ENCODE results near the gene IQCF2. TPM values are rescaled to one million over a fixed set of nuclear protein-coding genes. Genes with fewer than 3 reads are reported as not detected.

The IQCF2 gene
- polyA plus RNA-seq, 1 donor from 2014 or later, result not detected

- no peaks in the 10 kb centered on the region for H3K9me3 ChIP-seq (ENCODE audit: low read length)
- H3K9me2 ChIP-seq (ENCODE audit: insufficient read depth, low read length), result no peaks in the 10 kb centered on the region
- no peaks in the 10 kb centered on the region for H3F3A ChIP-seq (ENCODE audit: insufficient read depth, low read length, poor library complexity, severe bottlenecking)
- no peak overlapping the region for H2AFZ ChIP-seq (ENCODE audit: low read depth, low read length)
- no peak overlapping the region for H3K4me3 ChIP-seq (ENCODE audit: low read length)
- no peak overlapping the region for H3K4me2 ChIP-seq (ENCODE audit: low read length)
- TF ChIP-seq SMC3 (conservative IDR thresholded peaks at IDR 0.05; ENCODE audit: poor library complexity) (no peak), RAD21 (conservative IDR thresholded peaks at IDR 0.05) (no peak), EP300 (conservative IDR thresholded peaks at IDR 0.05; ENCODE audit: poor library complexity, severe bottlenecking) (no peak), EZH2 (IDR thresholded peaks at IDR 0.05; ENCODE audit: borderline replicate concordance, insufficient read depth, low read length, poor library complexity, severe bottlenecking) (no peak), MXI1 (conservative IDR thresholded peaks at IDR 0.05; ENCODE audit: poor library complexity, severe bottlenecking) (no peak), TAF1 (IDR thresholded peaks at IDR 0.05; ENCODE audit: low read depth) (no peak), REST (IDR thresholded peaks at IDR 0.05; ENCODE audit: borderline replicate concordance) (no peak)
- H3K27ac ChIP-seq (ENCODE audit: low read length), result no peak overlapping the region
- H3K79me2 ChIP-seq (replicated peaks; ENCODE audit: insufficient read depth, low read length), result no peaks in the 10 kb centered on the region
- no peaks in the 10 kb centered on the region for H4K20me1 ChIP-seq (ENCODE audit: insufficient read depth)
- H3K27me3 ChIP-seq (ENCODE audit: insufficient read depth, low read depth, low read length), result no peaks in the 10 kb centered on the region
- no peak overlapping the region for H3K9ac ChIP-seq (ENCODE audit: low read length)
- no peaks in the 10 kb centered on the region for H3K36me3 ChIP-seq (ENCODE audit: insufficient read depth, low read length)
Observed at GRCh38 chr3:51830836-51831385, 30.5 kb upstream of the IQCF2 start.

- Histone ChIP-seq H4K20me1 (ENCODE audit: insufficient read depth) (no peaks in the 10 kb centered on the region), H3K4me2 (ENCODE audit: low read length) (no peak overlapping the region), H3K27ac (ENCODE audit: low read length) (no peak overlapping the region), H3K4me3 (ENCODE audit: low read length) (no peak overlapping the region), H3F3A (ENCODE audit: insufficient read depth, low read length, poor library complexity, severe bottlenecking) (no peaks in the 10 kb centered on the region), H3K79me2 (replicated peaks; ENCODE audit: insufficient read depth, low read length) (no peaks in the 10 kb centered on the region), H2AFZ (ENCODE audit: low read depth, low read length) (no peak overlapping the region), H3K27me3 (ENCODE audit: insufficient read depth, low read depth, low read length) (no peaks in the 10 kb centered on the region), H3K36me3 (ENCODE audit: insufficient read depth, low read length) (no peaks in the 10 kb centered on the region), H3K9me3 (ENCODE audit: low read length) (no peaks in the 10 kb centered on the region), H3K9ac (ENCODE audit: low read length) (no peak overlapping the region), H3K9me2 (ENCODE audit: insufficient read depth, low read length) (no peaks in the 10 kb centered on the region)
- TF ChIP-seq CTCF (IDR thresholded peaks at IDR 0.05; ENCODE audit: poor library complexity, severe bottlenecking), result no peak
- TF ChIP-seq SMC3 (conservative IDR thresholded peaks at IDR 0.05; ENCODE audit: poor library complexity), result no peak
- TF ChIP-seq EP300 (conservative IDR thresholded peaks at IDR 0.05; ENCODE audit: poor library complexity, severe bottlenecking), result no peak
- TF ChIP-seq POLR2AphosphoS5 (IDR thresholded peaks at IDR 0.05), result no peak
- no peak for TF ChIP-seq REST (IDR thresholded peaks at IDR 0.05; ENCODE audit: borderline replicate concordance)
- TF ChIP-seq TAF1 (IDR thresholded peaks at IDR 0.05; ENCODE audit: low read depth), result no peak
- TF ChIP-seq EZH2 (IDR thresholded peaks at IDR 0.05; ENCODE audit: borderline replicate concordance, insufficient read depth, low read length, poor library complexity, severe bottlenecking), result no peak
- no peak for TF ChIP-seq MXI1 (conservative IDR thresholded peaks at IDR 0.05; ENCODE audit: poor library complexity, severe bottlenecking)
- TF ChIP-seq RAD21 (conservative IDR thresholded peaks at IDR 0.05), result no peak
Observed at GRCh38 chr3:51836606-51837005, 24.8 kb upstream of the IQCF2 start.
